ENCODE results near the gene BIVM. TPM values are rescaled to one million over a fixed set of nuclear protein-coding genes. Genes with fewer than 3 reads are reported as not detected.

Gene BIVM
- polyA plus RNA-seq, 3 donors = 0.76 to 1.1 (median 0.81) TPM

DNA sequence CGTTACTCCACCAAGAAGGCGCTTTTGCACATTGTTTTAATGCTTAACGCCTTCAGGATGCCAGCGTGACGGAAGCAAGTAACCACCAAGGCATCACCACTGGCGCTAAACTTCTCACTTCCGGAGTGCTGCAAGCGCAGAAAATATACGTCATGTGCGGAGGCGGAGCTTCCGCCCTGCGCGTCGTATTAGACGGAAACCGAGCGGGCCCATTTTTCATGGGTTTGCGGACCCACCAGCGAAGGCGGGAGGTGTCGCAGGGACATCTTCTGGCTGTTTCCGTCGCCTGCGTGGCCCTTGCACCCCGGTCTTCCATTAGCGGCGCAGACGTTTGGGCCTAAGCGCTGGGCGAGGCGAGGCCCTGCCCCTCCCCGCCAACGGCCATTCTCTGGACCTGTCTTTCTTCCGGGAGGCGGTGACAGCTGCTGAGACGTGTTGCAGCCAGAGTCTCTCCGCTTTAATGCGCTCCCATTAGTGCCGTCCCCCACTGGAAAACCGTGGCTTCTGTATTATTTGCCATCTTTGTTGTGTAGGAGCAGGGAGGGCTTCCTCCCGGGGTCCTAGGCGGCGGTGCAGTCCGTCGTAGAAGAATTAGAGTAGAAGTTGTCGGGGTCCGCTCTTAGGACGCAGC lies 46.8 kb downstream of the BIVM start, which contains the start of gene ERCC5:
TSS of gene ERCC5 (plus strand) at position 403 of the 631 bp plus-strand sequence. CDS start 235 bp downstream, outside the sequence.
- WGBS (ENCODE audit: insufficient coverage) = 1% methylated on average over 44 of the region's 49 CpGs
- H3K4me1 Mint-ChIP-seq = peaks cover 21% of the 10 kb centered on the region

More for the DNA sequence above, 46.8 kb downstream of the BIVM start, which contains the start of gene ERCC5:
- TF ChIP-seq, protein P1, sequence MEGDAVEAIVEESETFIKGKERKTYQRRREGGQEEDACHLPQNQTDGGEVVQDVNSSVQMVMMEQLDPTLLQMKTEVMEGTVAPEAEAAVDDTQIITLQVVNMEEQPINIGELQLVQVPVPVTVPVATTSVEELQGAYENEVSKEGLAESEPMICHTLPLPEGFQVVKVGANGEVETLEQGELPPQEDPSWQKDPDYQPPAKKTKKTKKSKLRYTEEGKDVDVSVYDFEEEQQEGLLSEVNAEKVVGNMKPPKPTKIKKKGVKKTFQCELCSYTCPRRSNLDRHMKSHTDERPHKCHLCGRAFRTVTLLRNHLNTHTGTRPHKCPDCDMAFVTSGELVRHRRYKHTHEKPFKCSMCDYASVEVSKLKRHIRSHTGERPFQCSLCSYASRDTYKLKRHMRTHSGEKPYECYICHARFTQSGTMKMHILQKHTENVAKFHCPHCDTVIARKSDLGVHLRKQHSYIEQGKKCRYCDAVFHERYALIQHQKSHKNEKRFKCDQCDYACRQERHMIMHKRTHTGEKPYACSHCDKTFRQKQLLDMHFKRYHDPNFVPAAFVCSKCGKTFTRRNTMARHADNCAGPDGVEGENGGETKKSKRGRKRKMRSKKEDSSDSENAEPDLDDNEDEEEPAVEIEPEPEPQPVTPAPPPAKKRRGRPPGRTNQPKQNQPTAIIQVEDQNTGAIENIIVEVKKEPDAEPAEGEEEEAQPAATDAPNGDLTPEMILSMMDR (IDR thresholded peaks at IDR 0.05) = no peak
- no peaks in the 10 kb centered on the region for H3K9me3 Mint-ChIP-seq
- H3K36me3 Mint-ChIP-seq = peaks cover 8 to 17% of the 10 kb centered on the region in 2 donors
- intact Hi-C loops (cut with micrococcal nuclease) = loop anchor here (2.0 to 5.0 kb wide), 5 partner anchors 73 to 263 kb away; partner anchors contain the start of genes TPP2 (in 2 of the 2) and TEX30 (in 1 of the 2)
- H3K9ac ChIP-seq (ENCODE audit: insufficient read depth, low read length, poor library complexity, severe bottlenecking) = peak within 1 kb of the TSS; percentile 99
- no peaks in the 10 kb centered on the region for H3K27me3 ChIP-seq (ENCODE audit: control insufficient read depth in 2 of 2, insufficient read depth in 2 of 2, low read length in 2 of 2)
- peak within 1 kb of the TSS; percentile 97 to 98 for H3K27ac ChIP-seq (ENCODE audit: low read depth in 1 of 2, low read length in 2 of 2)
- peaks cover 15 to 22% of the 10 kb centered on the region in 2 donors for H3K4me1 ChIP-seq (ENCODE audit: control insufficient read depth in 1 of 2, insufficient read depth in 2 of 2, low read length in 2 of 2)
- H3K4me3 ChIP-seq (replicated peaks in 1 of 3; ENCODE audit: low read depth in 2 of 3, low read length in 3 of 3) = peak within 1 kb of the TSS; percentile 72 to 97 (median 91)
- DNase-seq = peak; percentile 94 to 97 (median 95)
- H3K9me3 ChIP-seq (replicated peaks in 1 of 2; ENCODE audit: control insufficient read depth in 1 of 2, insufficient read depth in 1 of 2, low read length in 2 of 2) = no peaks in the 10 kb centered on the region
- H3K27ac Mint-ChIP-seq = peak within 1 kb of the TSS; percentile 96 to 99 (median 98)
- peaks cover 37% of the 10 kb centered on the region for H4K20me1 ChIP-seq (ENCODE audit: insufficient read depth, low read length)
- H3K36me3 ChIP-seq (replicated peaks in 1 of 2; ENCODE audit: control insufficient read depth in 1 of 2, insufficient read depth in 2 of 2, low read length in 2 of 2) = peaks cover 0 to 19% of the 10 kb centered on the region in 2 donors
- H3K4me2 ChIP-seq (replicated peaks; ENCODE audit: extremely low read depth, low read length, poor library complexity, severe bottlenecking) = peak within 1 kb of the TSS; percentile 86
- H2AFZ ChIP-seq (ENCODE audit: insufficient read depth, low read depth, low read length, poor library complexity, severe bottlenecking) = peak within 1 kb of the TSS; percentile 96
- peaks cover 49% of the 10 kb centered on the region for H3K79me2 ChIP-seq (ENCODE audit: insufficient read depth, low read length)
- H3K27me3 Mint-ChIP-seq (ENCODE audit: low read depth in 3 of 3) = peaks cover 0 to 3% (median 0%) of the 10 kb centered on the region in 3 donors
- H3K4me3 Mint-ChIP-seq = peak within 1 kb of the TSS; percentile 92 to 93

All from CD14-positive monocyte (primary cell).